HG03342 (cell line): Measurements from ENCODE around the gene USH2A.
A peak's percentile ranks its signal among the peaks of the same experiment; 100 is the strongest.
"Not testable (repeated sequence)": the region's sequence is repeated elsewhere in the genome, so short reads cannot be mapped to it uniquely, and the experiment has no call there.

ENCODE experiments used
- ATAC-seq: cut with Tn5 transposase; IDR thresholded peaks from one replicate; pipeline ENCODE4 v1.9.1; 2021; ENCODE audit warnings: mild to moderate bottlenecking, moderate library complexity; ENCODE audit not compliant: unreplicated experiment

Gene USH2A

DNA sequence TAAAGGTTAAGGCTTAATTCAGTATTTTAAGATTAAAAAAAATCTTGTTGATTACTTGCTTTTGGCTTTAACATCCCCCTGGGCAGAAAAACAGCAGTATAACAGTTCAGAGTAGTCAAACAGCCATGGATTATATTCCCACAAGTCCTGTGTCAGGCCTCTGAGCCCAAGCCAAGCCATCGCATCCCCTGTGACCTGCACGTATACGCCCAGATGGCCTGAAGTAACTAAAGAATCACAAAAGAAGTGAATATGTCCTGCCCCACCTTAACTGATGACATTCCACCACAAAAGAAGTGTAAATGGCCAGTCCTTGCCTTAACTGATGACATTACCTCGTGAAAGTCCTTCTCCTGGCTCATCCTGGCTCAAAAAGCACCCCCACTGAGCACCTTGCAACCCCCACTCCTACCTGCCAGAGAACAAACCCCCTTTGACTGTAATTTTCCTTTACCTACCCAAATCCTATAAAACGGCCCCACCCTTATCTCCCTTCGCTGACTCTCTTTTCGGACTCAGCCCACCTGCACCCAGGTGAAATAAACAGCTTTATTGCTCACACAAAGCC lies 277.7 kb downstream of the USH2A start:
- ATAC-seq = not testable (repeated sequence)

DNA sequence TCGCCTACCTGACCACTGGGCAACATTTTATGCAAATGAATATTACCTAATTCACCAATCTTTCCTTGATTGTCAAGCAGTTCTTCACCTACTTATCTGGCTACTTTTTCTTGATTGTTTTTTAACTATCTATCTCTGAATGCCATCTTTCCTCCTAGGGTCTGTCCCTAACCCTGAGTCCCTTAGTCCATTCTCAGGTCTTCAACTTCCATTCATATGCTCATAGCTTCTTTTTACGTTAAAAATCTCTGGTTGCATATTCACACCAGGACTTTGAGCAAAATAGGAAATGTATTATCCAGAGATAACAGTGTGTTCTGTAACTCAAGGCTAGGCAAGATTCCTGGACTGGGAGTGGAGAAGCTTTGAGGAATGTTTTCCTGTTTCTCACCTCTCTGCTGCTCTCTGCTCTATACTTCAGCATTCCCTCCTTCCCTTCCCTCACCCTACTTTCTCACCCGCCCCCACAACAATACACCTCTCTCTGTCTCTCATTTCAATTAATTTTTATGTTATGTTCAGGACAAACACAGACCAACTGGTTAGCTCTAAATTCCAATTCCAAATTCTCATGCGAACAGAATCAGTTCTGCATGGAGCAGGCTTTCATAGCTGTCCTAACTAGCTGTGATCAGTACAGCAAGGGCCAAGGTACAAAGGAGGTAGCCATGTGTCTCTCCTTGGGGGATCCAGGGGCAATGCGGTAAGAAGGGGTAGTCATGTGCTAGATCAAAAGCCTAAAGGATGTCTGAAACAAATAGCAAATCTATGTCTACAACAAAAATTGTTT lies 278.4 kb downstream of the USH2A start:
- ATAC-seq = no peak

DNA sequence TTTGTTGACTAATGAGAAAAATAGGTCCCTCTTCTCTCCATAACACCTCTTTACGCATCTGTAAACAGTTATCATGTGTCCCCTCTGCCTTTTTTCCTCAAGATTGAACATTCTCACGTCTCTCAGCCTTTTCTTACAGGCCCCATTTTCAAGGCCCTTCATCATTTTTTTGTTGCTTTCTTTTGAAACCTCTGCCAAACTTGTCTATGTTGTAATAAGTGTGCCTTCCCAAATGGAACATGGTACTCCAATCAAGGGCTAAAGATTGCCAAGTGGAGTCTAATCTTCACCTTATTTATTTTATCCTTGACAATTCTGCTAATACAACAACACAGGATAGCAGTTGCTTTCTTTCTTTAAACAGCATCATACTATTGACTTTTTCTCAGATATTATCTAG lies 280.3 kb downstream of the USH2A start:
- no peak for ATAC-seq

DNA sequence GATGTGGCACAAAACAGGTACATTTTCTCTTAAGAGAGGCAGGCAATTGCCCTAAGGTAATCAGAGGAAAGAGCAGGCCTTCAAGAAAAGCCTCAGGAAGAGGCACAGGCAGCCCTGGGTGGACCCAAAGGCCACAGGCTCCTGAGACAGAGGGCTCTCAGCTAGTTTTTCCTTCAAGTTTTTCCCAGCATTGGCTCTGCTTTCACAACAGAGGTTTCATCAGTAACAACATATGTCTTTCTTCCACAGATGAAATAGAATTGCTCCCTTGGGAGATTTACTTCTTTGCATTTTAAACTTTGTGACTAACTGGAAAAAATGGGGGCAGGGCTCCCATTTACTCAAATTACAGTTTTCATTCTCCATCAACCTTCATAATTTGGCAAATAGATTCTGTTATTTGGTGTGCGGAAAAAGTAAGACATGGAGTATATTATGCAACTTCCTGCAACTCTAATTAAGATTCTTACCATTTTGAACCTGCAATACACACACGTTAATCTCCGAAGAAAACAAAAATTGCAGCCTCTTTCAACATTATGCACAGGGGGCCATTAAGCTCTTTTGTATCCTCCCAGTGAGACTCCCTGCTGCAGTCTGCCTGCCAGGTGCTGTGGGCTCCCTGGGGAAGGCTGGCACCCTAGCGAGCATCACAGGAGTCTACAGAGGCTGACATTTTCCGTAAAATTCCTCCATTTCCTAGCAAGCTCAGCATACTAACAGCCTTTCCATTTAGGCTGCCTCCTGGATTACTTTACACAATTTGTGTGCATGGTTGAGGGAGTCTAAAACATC lies 282.3 kb downstream of the USH2A start:
- ATAC-seq = no peak

DNA sequence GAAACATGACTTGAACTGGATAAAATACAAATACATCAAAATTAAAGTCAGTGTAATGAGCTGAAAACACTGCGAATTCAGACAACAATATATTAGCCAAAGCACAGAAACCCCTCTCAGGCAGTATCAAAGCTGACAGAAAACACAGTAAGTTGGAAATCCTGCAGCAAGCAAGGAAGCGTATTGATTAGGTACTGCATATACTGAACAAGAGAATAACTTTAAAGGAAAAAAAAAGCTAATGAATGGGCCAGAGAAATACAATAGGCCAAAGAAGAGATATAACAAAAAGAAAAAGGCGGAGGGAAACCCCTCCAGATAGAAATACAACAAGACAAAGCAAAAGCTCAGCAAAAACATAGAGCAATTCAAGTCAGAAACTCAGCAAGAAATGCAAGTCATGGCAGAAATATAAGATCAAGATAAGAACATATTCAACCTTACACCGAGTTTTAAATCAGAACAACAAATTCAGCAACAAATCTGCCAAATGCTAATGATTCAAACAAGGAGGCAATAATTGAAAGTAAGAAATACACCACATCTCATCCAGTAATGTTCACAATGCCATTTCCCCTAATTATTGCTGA lies 299.0 kb downstream of the USH2A start:
- ATAC-seq = no peak

DNA sequence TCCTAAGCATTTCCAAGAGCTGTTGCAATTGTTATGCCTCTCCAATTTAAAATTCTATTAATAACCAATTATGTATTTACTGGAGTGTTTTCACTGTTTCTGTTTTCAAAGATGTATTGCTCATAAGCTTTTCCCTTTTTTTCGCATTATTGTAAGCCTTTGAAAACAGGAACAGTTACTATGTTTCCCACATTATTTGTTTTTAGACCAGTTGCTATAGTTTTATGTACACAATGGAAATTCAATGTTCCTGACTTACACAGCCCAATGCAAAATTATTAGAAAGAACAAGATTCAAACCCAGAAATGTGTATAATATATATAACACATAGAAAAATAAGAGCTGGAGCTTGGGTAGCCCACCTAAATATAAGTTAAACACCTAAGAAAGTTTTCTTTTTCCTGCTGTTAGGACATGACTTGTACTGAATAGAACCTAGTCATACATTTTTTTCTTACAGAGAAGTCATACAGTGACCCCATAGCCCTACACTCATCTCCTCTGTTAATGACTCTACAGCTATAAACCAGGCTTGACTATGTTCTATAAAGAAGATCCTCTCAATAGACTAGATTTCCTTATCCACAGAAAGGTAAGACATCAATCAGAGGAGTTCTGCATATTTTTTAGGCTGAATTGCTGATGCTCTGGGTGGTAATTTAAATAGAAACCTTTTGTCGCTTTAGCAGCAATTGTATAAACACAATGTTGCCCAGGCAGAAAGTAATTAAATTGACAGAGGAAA lies 299.6 kb downstream of the USH2A start:
- ATAC-seq = no peak

DNA sequence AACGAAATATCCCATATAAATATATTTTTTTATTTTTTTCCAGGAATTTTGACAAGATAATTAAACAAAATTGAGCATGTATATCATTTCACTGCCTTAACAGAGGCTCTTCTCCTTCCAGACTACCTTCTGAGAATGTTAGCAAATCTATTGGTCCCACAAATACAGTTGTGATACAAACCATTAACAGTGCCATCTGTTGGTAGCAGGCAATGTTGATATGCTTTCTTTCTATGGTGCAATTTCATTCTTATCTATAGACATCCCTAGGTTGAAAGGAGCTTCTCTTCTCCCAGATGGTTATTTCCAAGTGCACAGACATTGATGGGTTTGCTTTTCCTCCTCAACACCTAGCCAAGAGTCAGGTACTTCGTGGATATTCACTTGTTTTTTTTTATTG lies 303.6 kb downstream of the USH2A start:
- peak; percentile 85 for ATAC-seq

DNA sequence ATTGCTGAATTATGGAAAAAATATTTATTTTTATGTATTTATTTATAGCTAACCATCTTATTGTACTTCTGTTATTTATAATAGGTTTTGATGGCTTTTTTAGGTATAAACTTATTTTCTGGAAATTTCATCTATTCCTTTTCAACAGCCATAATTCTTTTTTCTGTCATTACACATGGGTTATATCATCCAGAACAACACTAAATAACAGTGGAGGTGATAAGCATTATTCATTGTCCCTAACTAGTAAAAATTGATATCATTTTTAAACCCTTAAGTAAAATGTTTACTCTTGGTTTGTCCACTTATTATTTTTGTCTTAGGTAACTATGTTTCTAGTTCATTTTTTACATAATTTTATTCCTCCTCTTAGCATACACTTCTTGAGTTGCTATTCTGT lies 309.1 kb downstream of the USH2A start:
- no peak for ATAC-seq

DNA sequence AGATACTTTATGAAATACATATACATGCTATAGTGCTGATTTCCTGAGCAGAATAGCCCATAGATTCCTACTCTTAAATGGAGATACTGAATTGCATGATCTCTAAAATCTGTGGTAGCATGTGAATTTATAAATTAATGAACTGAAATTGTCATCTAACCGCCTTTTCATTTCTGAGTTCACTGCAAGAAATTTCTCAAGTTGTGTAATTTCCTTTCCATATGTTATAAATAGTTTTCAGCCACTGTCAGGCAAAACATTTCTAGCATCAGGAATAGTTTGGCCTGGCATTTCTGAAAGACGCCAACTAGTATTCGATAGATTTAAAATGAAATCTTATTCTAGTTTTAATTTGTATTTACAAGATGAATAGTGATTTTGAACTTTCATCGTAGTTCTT lies 310.1 kb downstream of the USH2A start:
- ATAC-seq = no peak

DNA sequence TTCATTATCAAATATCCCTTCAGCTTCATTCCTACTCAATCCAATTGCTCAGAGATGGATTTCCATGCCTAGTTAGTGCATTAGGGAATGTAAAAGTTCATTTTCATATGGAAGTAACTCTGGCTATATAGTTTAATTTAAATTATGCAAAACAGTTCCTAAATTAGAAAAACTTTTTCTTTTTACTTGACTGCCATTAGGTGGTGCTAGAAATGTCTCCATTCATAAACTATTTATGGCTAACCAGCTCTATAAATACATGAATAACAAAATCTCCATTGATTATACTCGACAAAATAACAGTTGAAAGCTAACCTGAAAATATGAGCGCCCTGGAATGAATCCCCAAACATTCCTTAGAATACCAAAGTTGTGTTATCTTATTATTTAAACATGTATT lies 311.4 kb downstream of the USH2A start:
- no peak for ATAC-seq

DNA sequence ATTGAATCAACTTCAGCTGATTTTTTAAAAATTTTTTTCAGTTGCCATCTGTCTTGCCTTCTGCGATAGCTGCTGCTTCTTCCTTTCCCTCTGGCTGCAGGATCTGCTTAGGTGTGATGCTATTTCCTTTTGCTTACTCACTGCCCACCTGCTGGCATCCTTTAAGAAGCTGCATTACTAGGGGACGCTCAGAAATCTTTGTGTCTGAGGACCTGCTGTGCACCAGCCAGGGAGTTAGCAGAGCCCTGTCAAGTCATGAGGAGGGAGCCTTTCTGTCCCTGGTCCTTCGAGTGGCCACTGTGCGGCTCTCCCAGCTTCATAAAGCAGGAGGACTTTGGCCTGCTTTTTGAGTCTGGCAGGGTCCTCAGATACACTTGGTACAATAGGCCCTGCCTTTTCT lies 327.8 kb downstream of the USH2A start:
- no peak for ATAC-seq

DNA sequence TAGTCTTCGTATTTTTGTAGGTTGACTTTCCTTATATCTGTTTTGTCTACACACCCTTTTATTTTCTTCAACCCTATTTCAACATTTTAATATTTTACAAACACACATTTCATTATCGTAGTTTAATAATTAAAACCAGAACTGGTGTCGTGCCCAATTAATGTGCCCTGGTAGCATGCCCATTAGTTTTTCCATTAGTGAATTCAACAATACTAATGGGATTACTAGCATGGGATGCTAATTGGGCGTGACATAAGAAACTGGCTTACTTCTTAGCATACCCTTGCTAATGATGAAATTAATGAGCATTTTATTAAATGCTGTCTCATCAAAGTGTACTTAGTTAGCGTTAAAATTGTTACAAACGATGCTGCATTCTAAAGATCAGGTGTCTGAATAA lies 332.7 kb downstream of the USH2A start:
- ATAC-seq = no peak

DNA sequence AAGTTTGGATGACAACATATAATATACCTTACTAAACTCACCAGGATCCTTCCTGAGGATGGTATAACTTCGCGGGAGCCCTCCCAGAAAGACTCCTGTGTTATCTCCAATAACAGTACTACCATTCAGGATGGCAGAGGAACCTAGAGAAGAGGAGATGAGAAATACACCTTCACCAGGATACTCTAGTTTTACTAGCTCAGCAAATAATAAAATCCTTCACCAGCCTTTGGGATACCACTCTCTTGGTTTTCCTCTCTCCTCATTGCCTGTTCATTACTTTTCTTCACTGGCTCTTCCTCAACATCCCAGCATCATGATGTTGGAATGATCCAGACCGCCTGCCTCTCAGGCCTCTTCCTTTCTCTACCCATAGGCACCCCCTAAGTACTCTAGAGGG lies 336.6 kb downstream of the USH2A start:
- ATAC-seq = no peak

DNA sequence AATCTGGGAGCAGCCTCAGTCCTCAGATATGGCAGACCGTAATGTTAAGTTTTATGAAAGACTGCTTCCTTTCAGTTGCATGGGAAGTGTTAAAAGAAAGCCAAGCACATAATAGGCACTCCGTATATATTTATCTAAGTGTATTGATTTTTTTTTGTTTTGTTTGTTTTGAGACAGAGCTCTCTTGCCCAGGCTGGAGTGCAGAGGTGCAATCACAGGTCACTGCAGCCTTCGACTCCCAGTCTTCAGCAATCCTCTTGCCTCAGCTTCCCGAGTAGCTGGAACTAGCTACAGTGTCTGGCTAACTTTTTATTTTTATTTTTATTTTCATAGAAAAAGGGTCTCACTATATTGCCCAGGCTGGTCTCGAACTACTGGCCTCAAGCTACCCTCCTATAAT lies 341.8 kb downstream of the USH2A start:
- ATAC-seq = no peak

DNA sequence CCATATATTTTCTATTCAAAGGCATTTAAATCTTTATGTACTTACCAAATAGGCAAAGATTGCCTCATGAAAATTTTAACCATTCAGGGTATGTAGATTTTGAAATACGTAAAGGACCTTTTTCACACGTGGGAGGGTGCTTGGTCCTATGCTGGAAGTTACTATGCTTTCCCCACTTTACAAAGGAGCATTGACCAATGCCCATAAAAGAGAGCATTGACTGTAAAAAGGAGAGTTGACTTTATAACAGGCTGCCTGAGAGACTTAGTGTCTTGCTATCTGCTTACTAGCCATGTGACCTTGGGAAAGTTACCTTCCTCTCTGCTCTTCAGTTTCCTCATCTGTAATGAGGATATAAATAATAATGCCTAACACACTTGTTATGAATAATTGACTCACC lies 346.5 kb downstream of the USH2A start:
- no peak for ATAC-seq

DNA sequence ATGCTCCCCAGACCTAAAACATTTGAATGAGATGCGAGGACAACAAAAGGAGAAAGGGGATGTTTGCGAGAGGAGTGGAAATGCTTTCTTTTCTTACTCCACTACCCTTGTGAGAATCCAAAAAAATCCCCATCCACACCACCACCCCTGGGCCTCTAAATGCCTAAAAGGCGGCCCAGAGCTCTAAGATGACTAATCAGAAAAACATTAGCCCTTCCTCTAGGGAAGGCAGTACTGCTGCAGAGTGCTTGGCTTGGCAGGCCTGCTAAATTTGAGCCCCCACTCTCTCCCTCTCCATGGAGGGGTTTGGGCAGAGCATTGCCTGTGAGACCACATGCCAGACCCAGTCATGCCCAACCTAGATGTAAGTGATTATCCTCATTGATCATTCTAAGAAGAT lies 347.9 kb downstream of the USH2A start:
- no peak for ATAC-seq

DNA sequence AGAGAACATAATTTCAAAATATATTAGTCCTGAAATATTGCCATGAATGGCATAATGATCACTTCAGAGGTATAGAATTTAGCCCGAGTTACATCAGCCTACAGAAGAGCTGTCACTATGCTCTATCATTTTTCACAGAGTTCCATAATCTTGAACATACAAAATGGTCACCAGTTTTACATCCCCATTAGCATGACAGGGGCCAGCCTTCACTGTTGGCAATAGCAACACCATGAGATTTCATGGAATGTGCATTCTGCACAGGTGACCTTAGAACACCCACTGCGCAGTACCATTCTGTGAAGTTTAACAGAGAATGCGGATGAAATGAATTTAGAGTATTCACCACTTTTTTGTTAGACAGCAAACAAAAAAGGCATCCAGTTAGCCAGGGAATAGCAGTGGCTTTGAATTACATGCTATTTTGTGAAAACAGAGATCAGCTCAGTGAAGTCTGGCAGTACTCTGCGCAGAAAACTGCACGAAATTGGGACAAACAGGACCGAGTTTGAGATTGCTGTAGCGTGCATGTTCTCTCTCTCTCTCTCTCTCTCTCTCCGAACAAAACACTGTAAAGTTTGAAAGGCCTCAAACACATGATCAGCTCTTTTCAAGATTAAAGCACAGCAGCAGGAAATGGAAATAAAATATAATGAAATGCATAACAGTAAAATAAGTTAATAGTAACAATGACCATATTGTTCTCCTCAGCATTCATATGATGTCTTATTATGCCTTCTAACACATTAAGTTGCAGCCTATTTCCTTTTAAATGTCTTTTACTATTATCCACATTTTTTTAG lies 349.3 kb downstream of the USH2A start:
- no peak for ATAC-seq

DNA sequence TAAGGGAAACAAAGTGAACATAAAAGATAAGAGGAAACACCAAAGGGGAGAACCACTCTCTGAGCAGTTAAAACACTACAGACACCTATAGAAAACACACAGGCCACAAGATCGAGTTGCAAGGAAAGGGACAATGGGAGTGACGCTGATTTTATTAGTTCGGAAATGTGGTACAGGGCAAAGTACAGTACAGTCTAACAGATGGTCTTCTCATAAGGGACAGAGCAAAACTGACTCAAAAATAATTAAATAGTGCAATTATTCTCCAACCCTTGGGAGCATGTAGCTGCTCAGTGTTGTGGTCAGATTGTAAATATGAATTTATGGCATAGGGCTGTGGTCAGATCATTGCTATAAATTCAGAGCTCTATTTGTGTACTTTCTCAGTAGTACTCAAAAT lies 352.0 kb downstream of the USH2A start:
- no peak for ATAC-seq

DNA sequence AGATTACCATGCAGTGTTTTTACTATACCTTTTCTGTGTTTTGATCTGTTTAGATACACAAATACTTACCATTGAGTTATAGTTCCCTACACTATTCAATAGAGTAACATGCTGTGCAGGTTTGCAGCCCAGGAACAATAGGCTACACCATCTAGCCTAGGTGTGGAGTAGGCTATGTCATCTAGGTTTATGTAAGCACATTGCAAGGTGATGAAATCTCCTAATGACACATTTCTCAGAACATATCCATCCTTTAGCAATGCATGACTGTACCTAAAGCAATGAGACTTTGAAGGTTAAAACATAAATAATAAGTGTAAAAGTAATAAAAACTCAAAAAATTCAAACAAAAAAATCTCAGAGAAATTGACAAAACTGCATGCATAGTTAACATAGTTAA lies 358.6 kb downstream of the USH2A start:
- no peak for ATAC-seq

DNA sequence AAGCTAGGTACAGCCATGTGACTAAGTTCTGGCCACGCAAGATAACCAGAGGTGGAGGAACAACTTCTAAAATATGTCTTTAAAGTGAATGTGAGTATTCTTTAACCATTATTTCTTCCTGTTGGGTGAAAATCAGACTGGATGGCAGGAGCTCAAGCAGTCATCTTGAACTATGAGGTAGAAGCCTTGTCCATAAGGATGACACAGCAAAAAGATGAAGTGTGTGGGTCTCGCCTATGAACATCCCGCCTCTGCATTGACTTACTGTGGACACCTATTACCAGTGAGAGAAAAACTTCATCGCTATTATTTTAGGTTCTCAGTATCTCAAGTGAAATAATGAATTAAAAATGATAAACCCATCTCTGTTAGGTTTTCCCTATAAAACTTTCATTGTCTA lies 365.3 kb downstream of the USH2A start:
- ATAC-seq = no peak
